Hematopoietic multipotent progenitor cell treated with erythropoietin and hydrocortisone succinate and interleukin-3 and kit ligand, for 4 days (in vitro differentiated cells): ENCODE data around the gene PCK2.
A peak's percentile ranks its signal among the peaks of the same experiment; 100 is the strongest.

Experiments used
- DNase-seq: peaks from one replicate; pipeline ENCODE4 v3.0.0-alpha.2; 2015

PCK2 gene

DNA sequence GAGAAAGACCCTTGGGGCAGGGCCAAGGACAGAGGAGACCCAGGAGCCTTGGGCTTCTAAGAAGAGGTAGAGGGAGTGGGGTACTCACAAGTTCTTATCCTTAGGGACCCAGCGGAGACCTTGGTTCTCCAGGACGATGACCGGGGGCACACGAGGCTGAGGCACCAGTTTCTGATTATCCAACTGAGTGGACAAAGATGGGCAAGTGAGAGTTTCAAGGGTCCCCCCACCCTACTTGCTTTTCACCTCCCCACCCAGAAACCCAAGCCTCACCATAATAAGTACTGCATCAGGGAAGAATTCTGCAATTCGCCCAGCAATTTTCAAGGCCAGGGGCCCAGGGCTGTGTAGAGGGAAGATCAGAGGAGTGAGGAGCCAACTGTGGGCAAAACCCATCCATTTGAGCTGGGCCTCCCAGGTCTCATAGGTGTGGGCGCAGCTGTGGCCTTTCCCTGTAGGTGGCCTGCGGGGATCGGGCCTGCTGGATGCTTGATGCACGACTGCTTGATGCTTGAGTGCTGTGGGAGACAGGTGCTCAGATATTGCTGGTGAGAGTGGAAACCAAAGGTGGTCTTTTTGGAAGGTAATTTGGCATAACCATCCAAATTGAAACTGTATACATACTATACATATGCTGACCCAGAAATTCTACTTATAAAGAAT, 45.3 kb downstream of the PCK2 start:
- peak; percentile 30 for DNase-seq

DNA sequence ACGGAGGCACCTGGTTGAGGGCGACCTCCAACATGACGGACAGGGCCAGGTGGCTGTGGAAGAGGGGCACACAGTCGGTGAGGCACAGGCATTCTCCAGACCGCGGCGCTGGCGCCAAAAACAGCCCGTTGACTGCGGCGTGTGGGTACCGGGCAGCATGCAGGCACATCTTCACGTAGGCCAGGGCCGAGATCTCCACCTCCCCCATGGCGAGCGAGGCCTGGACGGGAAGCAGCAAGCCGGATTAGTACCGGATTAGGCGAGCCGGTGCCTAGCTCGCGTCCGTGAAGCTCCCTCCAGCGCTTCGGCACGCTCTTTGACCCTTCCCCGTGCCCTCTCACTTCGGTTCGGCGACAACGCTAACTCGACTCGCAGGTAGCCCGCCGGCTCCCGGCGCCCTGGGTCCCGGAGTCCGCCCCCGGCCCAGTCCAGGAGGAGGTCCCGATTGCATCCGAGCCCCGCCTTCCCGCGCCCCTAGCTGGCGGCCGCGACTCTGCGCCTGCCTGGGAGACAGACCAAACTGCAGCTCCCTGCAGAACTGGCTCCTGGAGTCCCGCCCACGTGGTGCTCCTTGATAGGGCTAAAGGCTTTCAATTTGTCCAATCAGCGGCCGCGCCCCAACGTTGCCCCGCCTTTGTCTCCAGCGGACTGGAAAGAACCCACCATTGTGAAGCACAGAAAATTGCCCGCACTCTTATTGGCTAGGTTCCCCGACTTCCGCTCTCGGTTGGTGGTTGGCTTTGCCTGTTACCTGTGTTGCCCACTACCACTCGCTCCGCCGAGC, 47.2 kb downstream of the PCK2 start, which contains the start of gene EMC9:
Gene EMC9 (minus strand): TSS at position 495 of the 784 bp plus-strand sequence. CDS start 287 bp downstream, at position 208.
- DNase-seq = peak; percentile 100

DNA sequence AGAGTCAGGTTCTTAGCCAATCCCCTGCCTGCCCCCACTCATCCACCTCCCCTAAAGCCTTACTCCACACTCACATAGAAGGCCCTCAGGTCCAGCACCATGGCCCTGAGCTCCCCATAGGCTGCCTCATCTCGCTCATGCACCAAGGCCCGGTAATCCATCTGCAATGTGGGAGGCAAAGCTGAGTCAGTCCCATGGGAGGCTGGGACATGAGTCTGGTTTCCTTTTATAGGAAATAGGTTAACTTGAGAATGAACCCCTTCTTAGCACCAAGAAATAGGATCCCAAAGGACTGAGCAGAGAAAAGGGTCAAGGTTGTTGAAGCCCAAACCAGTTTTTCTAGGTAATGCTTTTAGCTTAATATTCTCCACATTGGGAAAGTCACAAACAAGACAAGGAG, 49.4 kb downstream of the PCK2 start:
- DNase-seq = no peak

DNA sequence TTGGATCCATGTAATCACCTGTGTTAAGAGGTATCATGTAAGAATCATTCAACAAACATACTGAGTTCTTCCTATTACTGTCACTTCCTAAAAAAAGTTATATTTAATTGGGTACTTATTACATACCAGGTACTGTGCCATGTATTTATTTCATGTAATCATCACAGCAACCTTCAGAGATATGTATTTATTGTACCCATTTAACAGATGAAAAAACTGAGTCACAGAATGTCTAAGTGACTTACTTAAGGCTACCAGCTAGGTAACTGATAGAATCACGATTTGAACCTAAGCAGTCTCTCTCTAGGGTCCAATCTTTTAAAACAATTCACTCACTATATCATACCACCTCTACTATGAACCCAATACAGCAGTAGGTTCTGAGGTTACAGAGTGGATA, 50.3 kb downstream of the PCK2 start:
- no peak for DNase-seq

DNA sequence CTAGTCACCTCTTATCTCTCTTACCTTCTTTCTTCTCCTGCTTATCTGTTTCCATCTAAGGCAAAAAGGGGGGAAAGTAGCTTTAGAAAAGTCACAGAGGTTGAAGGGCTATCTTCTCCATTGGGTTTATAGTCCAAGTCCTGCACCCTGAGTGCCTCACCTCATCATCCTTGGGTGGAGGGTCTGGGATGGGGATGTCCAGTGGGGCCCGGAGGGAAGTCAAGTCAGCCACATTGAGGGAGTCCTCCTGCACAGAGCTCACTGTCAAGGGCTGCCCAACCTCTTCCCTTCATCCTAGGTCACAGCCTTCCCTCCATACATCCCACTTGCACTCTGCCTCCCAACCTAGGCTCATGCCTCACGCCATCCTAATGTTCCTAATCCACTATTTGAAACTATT, 51.1 kb downstream of the PCK2 start:
- DNase-seq = no peak

DNA sequence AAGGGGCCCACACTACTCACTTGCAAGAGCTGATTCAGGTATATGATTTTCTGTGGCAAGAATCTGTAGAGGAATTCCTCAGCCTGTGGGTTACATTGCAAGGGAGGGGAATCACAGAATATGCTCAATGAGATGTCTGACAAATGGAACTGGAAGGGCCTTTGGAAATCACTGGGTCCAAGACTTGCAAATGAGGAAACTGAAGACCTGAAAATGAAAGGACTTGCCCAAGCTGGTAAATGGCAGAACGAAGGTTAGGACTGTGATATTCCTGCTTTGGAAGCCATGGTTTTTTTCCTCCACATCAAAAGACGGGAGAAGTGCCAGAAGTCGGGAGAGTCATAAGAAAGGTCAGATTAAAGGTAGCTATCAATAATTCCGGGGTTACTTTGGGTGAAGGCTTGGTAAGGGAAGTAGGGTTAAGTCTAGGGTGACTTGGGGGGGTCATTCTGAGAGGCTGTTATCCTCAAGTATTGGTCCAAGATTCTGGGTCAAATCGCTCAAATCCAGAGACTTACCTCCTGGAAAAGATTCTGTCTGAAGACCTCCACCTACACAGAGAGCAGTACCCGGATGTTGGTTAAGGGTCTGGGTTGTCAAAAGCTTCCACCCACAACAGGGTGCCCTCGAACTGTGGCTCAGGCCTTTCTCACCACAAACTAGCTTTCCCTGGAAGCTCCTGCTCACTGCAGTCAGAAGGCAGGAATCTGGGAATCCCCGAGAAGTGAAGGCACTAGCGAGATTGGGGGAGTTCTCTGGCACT, 51.8 kb downstream of the PCK2 start:
- DNase-seq = peak; percentile 13

DNA sequence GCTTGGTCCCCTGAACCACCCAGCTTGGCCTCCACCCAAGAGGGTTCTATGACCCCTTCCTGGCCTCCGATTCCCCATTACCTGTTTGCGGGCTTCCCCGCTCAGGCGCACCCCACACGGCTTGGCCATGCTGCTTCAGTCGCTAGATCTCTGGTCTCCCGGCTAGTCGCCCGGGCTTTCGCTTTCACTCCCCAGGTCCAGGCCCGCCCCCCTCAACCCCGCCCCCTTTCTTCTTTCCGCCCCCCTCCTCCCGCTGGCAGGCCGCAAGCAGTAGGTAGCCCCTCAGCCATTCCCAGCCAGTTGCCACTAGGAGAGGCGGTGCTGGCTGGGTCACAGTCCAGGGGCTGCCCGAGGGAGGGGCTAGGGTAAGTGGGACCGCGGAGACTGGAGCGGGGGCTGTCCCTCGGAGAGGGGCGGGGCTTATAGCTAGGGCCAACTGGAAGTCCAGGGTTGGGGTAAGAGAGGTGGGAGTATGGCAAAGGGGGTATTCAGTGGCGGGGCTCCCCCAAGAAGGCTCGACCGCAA, 52.4 kb downstream of the PCK2 start, which contains the start of gene PSME2:
Gene PSME2 (minus strand): TSS at position 158 of the 525 bp plus-strand sequence. CDS start 29 bp downstream, at position 129.
- peak; percentile 99 for DNase-seq

DNA sequence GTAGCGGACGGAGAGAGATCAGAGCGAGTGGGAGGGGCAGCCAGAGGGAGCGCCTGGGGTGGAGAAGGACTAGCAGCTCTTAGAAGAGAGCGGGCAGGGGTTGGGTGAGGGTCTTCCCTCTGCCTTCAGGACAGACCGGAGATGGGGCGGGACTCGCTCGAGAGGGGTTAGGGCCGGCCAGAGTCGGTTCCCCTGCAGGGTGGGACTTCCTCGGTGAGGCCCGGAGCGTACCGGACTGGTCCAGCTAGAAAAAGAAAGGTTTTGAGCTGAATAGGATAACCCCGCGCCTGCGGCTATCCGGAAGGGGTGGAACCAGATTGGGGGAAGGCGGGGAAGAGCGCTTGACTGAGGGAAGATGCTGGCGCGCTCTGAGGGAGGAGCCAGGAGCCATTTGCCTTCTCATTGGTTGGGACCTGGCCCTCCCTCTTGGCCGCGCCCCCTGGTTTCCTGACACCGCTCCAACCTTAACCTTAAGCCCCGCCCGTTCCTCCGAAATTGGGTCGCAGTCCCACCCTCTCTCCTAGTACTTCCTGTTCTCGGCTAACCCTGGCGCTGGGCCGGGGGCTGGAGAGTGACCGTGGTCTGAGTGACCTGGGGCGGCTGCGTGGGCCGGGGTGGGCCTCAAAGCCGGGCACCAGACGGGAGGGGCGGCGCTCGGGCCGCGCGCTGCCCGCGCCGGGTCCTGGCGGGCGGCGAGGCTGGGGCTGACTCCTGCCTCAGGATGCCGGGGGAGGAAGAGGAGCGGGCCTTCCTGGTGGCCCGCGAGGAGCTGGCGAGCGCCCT, 53.1 kb downstream of the PCK2 start, which contains the start of gene RNF31:
Gene RNF31 (plus strand): TSS at position 521 of the 783 bp plus-strand sequence. CDS start 201 bp downstream, at position 722.
- peak; percentile 100 for DNase-seq

DNA sequence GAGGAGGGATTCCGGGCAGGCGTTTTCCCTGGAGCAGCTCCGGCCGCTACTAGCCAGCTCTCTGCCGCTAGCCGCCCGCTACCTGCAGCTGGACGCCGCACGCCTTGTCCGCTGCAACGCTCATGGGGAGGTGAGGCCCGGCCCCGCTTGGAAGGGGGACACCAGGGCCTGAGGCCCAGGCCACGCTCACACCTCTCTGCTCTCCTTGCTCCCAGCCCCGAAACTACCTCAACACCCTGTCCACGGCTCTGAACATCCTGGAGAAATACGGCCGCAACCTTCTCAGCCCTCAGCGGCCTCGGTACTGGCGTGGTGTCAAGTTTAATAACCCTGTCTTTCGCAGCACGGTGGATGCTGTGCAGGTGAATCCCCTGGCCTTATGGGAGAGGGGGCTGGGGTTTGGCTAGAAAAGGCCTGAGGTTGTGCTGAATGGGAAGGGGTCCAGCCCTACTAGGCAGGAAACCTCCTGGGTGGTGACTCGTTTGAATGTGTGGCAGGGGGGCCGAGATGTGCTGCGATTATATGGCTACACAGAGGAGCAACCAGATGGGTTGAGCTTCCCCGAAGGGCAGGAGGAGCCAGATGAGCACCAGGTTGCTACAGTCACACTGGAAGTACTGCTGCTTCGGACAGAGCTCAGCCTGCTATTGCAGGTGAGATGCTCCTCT, 53.8 kb downstream of the PCK2 start:
- peak; percentile 15 for DNase-seq

DNA sequence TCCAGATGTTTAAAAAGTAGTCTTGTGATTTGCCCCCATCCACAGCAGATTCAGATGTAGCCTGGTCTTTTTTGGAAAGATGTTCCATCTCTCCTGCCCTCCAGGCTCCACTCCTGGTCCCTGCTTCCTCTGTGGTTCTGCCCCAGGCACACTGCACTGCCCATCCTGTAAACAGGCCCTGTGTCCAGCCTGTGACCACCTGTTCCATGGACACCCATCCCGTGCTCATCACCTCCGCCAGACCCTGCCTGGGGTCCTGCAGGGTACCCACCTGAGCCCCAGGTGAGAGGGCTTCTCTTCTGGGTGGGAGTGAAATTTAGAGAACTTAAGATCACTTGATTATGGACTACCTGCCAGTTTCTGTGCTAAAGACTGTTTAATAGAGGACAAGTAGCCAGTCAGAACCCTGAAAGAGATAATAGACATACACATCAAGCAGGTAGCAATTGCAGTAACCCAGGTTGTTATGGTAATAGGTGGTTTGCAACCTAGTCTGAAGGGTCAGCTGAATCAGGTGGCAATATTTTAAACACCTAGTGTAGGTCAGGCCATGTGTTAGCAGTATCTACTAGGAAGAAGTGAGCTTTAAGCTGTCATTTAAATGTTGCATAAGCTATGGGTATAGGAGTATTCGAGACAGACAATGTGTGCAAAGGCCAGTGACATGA, 55.3 kb downstream of the PCK2 start:
- DNase-seq = no peak

DNA sequence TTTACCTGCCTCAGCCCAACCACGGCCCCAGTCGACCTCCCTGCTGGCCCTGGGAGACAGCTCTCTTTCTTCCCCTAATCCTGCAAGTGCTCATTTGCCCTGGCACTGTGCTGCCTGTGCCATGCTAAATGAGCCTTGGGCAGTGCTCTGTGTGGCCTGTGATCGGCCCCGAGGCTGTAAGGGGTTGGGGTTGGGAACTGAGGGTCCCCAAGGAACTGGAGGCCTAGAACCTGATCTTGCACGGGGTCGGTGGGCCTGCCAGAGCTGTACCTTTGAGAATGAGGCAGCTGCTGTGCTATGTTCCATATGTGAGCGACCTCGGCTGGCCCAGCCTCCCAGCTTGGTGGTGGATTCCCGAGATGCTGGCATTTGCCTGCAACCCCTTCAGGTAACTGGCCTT, 56.0 kb downstream of the PCK2 start:
- no peak for DNase-seq

DNA sequence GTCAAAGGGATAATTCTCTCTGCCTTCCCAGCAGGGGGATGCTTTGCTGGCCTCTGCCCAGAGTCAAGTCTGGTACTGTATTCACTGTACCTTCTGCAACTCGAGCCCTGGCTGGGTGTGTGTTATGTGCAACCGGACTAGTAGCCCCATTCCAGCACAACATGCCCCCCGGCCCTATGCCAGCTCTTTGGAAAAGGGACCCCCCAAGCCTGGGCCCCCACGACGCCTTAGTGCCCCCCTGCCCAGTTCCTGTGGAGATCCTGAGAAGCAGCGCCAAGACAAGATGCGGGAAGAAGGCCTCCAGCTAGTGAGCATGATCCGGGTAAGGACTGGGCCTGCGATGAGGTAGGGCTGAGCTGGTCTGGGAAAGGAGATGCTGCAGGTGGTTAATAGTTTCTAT, 56.5 kb downstream of the PCK2 start:
- DNase-seq = no peak

DNA sequence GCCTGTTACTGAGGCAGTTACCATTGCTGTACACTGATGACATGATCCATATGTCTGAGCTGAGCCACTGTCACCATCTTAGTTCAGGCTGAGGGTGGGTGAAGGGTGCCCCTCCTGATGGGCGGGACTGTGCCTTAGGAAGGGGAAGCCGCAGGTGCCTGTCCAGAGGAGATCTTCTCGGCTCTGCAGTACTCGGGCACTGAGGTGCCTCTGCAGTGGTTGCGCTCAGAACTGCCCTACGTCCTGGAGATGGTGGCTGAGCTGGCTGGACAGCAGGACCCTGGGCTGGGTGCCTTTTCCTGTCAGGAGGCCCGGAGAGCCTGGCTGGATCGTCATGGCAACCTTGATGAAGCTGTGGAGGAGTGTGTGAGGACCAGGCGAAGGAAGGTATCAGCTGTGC, 56.9 kb downstream of the PCK2 start:
- DNase-seq = no peak

DNA sequence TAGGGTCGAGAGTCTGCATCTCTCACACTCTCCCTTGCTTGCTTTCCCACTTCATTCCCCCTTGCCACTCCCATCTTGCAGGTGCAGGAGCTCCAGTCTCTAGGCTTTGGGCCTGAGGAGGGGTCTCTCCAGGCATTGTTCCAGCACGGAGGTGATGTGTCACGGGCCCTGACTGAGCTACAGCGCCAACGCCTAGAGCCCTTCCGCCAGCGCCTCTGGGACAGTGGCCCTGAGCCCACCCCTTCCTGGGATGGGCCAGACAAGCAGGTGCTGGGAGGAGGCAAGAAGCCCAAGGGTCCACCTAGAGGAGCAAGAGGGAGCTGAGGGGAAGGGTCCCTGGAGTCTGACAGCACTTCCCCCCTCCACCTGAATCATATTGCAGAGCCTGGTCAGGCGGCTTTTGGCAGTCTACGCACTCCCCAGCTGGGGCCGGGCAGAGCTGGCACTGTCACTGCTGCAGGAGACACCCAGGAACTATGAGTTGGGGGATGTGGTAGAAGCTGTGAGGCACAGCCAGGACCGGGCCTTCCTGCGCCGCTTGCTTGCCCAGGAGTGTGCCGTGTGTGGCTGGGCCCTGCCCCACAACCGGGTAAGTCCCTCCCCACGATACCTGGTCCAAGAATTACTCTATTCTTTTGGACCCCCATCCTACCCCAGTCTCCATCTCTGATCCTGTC, 57.4 kb downstream of the PCK2 start:
- DNase-seq = no peak
